Sigmoid colon (tissue), 4 donors: Measurements from ENCODE around the gene HIRIP3.

ENCODE experiments used
- POLR2AphosphoS5 ChIP-seq, 4 donors: sonication (generic); formaldehyde crosslinking; IDR thresholded peaks; one replicate each; pipeline ENCODE4 v1.6.1; 2017; ENCODE audit warnings: antibody characterized with exemption in 4 of 4
- TF ChIP-seq, protein P1 (sequence below), 4 experiments: fragments of 450-650 bp in 3 of 4; fragments of 200-600 bp in 1 of 4; IDR thresholded peaks; one replicate each; pipeline ENCODE4 v1.5.1; 2016 to 2019; ENCODE audit warnings: antibody characterized with exemption in 4 of 4, mild to moderate bottlenecking in 3 of 4, moderate library complexity in 2 of 4

DNA sequence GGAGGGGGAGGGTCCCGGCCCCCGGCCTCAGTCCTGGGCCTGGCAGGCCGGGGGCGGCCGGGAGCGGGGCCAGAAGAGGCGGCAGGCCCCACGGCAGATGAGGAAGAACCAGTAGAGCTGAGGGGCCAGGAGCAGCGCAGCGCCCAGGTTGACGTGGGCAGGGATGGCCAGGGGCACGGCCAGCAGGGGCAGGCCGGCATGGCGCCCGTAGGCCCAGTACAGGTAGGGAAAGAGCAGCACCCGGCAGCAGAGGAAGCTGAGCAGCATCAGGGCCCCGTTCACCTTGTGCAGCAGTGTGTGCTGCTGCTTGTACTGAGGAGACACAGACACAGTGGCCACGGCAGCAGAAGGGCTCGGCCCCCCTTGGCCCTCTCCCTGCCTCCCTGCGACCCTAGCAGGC, 29.7 kb upstream of the HIRIP3 start:
- TF ChIP-seq, protein P1, sequence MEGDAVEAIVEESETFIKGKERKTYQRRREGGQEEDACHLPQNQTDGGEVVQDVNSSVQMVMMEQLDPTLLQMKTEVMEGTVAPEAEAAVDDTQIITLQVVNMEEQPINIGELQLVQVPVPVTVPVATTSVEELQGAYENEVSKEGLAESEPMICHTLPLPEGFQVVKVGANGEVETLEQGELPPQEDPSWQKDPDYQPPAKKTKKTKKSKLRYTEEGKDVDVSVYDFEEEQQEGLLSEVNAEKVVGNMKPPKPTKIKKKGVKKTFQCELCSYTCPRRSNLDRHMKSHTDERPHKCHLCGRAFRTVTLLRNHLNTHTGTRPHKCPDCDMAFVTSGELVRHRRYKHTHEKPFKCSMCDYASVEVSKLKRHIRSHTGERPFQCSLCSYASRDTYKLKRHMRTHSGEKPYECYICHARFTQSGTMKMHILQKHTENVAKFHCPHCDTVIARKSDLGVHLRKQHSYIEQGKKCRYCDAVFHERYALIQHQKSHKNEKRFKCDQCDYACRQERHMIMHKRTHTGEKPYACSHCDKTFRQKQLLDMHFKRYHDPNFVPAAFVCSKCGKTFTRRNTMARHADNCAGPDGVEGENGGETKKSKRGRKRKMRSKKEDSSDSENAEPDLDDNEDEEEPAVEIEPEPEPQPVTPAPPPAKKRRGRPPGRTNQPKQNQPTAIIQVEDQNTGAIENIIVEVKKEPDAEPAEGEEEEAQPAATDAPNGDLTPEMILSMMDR (IDR thresholded peaks at IDR 0.05): no peak
- TF ChIP-seq POLR2AphosphoS5 (IDR thresholded peaks at IDR 0.05): no peak
